ENCODE measurements around the gene SLC23A3. TPM values are rescaled to one million over a fixed set of nuclear protein-coding genes. Genes with fewer than 3 reads are reported as not detected.

The SLC23A3 gene
- total RNA-seq, 1 experiment from 2014 or later = 0.59 TPM

GRCh38 chr2:219176818-219177551, 7.2 kb upstream of the SLC23A3 start, which contains the start of gene CNPPD1 (continued):
- TF ChIP-seq CREM (CRISPR knock-in tag; IDR thresholded peaks at IDR 0.05) = peak; percentile 74; the same call in 1 of the 2 replicates
- no peak for TF ChIP-seq NR2C2 (CRISPR knock-in tag; IDR thresholded peaks at IDR 0.05)
- TF ChIP-seq MLX (CRISPR knock-in tag; IDR thresholded peaks at IDR 0.05) = no peak
- no peak for TF ChIP-seq AR (CRISPR knock-in tag; IDR thresholded peaks at IDR 0.05)
- TF ChIP-seq TP53 (CRISPR knock-in tag; IDR thresholded peaks at IDR 0.05) = peak; percentile 79
- TF ChIP-seq ELF4 (CRISPR knock-in tag; IDR thresholded peaks at IDR 0.05; ENCODE audit: low read depth) = no peak
- TF ChIP-seq ZNF396 (CRISPR knock-in tag; IDR thresholded peaks at IDR 0.05; ENCODE audit: borderline replicate concordance) = no peak
- TF ChIP-seq IRF2 (CRISPR knock-in tag; IDR thresholded peaks at IDR 0.05; ENCODE audit: borderline replicate concordance, low read depth) = no peak
- TF ChIP-seq MYBL2 (CRISPR knock-in tag; IDR thresholded peaks at IDR 0.05) = peak; percentile 95
- peak; percentile 67; the same call in 1 of the 2 replicates for TF ChIP-seq ZNF232 (CRISPR knock-in tag; IDR thresholded peaks at IDR 0.05)
- peak; percentile 89; the same call in 1 of the 2 replicates for TF ChIP-seq HMGXB4 (CRISPR knock-in tag; IDR thresholded peaks at IDR 0.05)
- TF ChIP-seq PRRX2 (CRISPR knock-in tag; IDR thresholded peaks at IDR 0.05) = no peak
- no peak for TF ChIP-seq FOXJ3 (CRISPR knock-in tag; IDR thresholded peaks at IDR 0.05; ENCODE audit: borderline replicate concordance)
- TF ChIP-seq IRF1 (CRISPR knock-in tag; IDR thresholded peaks at IDR 0.05) = no peak; the same call in 1 of the 2 replicates
- no peak for TF ChIP-seq ZNF423 (CRISPR knock-in tag; IDR thresholded peaks at IDR 0.05)
- TF ChIP-seq CDX4 (CRISPR knock-in tag; IDR thresholded peaks at IDR 0.05; ENCODE audit: borderline replicate concordance) = no peak
- no peak for TF ChIP-seq ATF6 (CRISPR knock-in tag; IDR thresholded peaks at IDR 0.05)
- TF ChIP-seq E2F5 (CRISPR knock-in tag; IDR thresholded peaks at IDR 0.05) = peak; percentile 91
- no peak for TF ChIP-seq ATF2 (CRISPR knock-in tag; IDR thresholded peaks at IDR 0.05; ENCODE audit: borderline replicate concordance, low read depth)
- TF ChIP-seq RELA (CRISPR knock-in tag; IDR thresholded peaks at IDR 0.05; ENCODE audit: borderline replicate concordance) = no peak
- peak; percentile 77; the same call in 1 of the 2 replicates for TF ChIP-seq ETV6 (CRISPR knock-in tag; IDR thresholded peaks at IDR 0.05)
- TF ChIP-seq NFYB (CRISPR knock-in tag; conservative IDR thresholded peaks at IDR 0.05; ENCODE audit: low read depth) = no peak
- TF ChIP-seq ERG (CRISPR knock-in tag; IDR thresholded peaks at IDR 0.05) = no peak
- no peak; the same call in 1 of the 2 replicates for TF ChIP-seq GTF2I (CRISPR knock-in tag; conservative IDR thresholded peaks at IDR 0.05)
- TF ChIP-seq TEAD1 (CRISPR knock-in tag; IDR thresholded peaks at IDR 0.05) = peak; percentile 90
- peak; percentile 82; the same call in 1 of the 2 replicates for TF ChIP-seq ZBTB21 (CRISPR knock-in tag; IDR thresholded peaks at IDR 0.05; ENCODE audit: borderline replicate concordance)
- TF ChIP-seq EMX1 (CRISPR knock-in tag; IDR thresholded peaks at IDR 0.05) = no peak
